Loucy (cell line): ENCODE results near the gene SLC8A2.

Experiments used
- H2AFZ ChIP-seq: fragments of 200-600 bp; sonication (generic); 2 replicates; pipeline ENCODE4 v1.6.0; 2016; ENCODE audit warnings: antibody characterized with exemption, mild to moderate bottlenecking, low read length, moderate library complexity
- H3F3A ChIP-seq: fragments of 200-600 bp; 2 replicates; pipeline ENCODE4 v1.6.0; 2016; ENCODE audit warnings: antibody characterized with exemption, low read depth, mild to moderate bottlenecking
- H3K27me3 ChIP-seq: fragments of 200-600 bp; sonication (generic); 2 replicates; pipeline ENCODE4 v1.6.1; 2014; ENCODE audit warnings: low read length, mild to moderate bottlenecking; ENCODE audit not compliant: insufficient read depth, poor library complexity, severe bottlenecking
- H3K36me3 ChIP-seq: fragments of 200-600 bp; sonication (generic); 2 replicates; pipeline ENCODE4 v1.6.1; 2016; ENCODE audit warnings: low read length; ENCODE audit not compliant: insufficient read depth
- H3K4me1 ChIP-seq: fragments of 200-600 bp; sonication (generic); 2 replicates; pipeline ENCODE4 v1.5.1; 2014; ENCODE audit warnings: low read length, mild to moderate bottlenecking; ENCODE audit not compliant: insufficient read depth, poor library complexity, severe bottlenecking
- H3K4me2 ChIP-seq: fragments of 200-600 bp; sonication (generic); 2 replicates; pipeline ENCODE4 v1.6.0; 2014; ENCODE audit warnings: antibody characterized with exemption, low read length, low read depth, mild to moderate bottlenecking; ENCODE audit not compliant: poor library complexity, severe bottlenecking
- H3K4me3 ChIP-seq: fragments of 200-600 bp; sonication (generic); 2 replicates; pipeline ENCODE4 v1.5.1; 2014; ENCODE audit warnings: low read length, mild to moderate bottlenecking, mixed read lengths; ENCODE audit not compliant: poor library complexity, severe bottlenecking
- H3K79me2 ChIP-seq: fragments of 200-600 bp; sonication (generic); 2 replicates; pipeline ENCODE4 v1.6.1; 2014; ENCODE audit warnings: low read length; ENCODE audit not compliant: insufficient read depth
- H3K9ac ChIP-seq: fragments of 200-600 bp; sonication (generic); 2 replicates; pipeline ENCODE4 v1.6.0; 2014; ENCODE audit warnings: mild to moderate bottlenecking, low read depth, low read length, moderate library complexity; ENCODE audit not compliant: poor library complexity, severe bottlenecking
- H3K9me2 ChIP-seq: fragments of 200-600 bp; sonication (generic); replicated peaks from 2 replicates; pipeline ENCODE4 v1.6.1; 2016; ENCODE audit warnings: low read depth, low read length, mixed read lengths
- H3K9me3 ChIP-seq: fragments of 200-600 bp; sonication (generic); 2 replicates; pipeline ENCODE4 v1.6.1; 2014; ENCODE audit warnings: mild to moderate bottlenecking, antibody characterized with exemption, low read length, low read depth; ENCODE audit not compliant: insufficient read depth
- H4K20me1 ChIP-seq: fragments of 200-600 bp; sonication (generic); 2 replicates; pipeline ENCODE4 v1.6.0; 2014; ENCODE audit warnings: antibody characterized with exemption, low read length, mild to moderate bottlenecking; ENCODE audit not compliant: insufficient read depth, poor library complexity, severe bottlenecking
- CTCF ChIP-seq: fragments of 200-600 bp; sonication (generic); conservative IDR thresholded peaks from 2 replicates; pipeline ENCODE4 v1.5.1; 2014; ENCODE audit warnings: mild to moderate bottlenecking, antibody characterized with exemption, low read length
- EZH2phosphoT487 ChIP-seq: fragments of 200-600 bp; IDR thresholded peaks from 2 replicates; pipeline ENCODE4 v1.6.1; 2018; ENCODE audit warnings: antibody characterized with exemption, mild to moderate bottlenecking, moderate library complexity, borderline replicate concordance

SLC8A2 gene

GRCh38 chr19:47432091-47432490, 39.6 kb downstream of the SLC8A2 start:
- H3K27me3 ChIP-seq = no peaks in the 10 kb centered on the region
- TF ChIP-seq EZH2phosphoT487 = no peak
- TF ChIP-seq CTCF = no peak
- no peaks in the 10 kb centered on the region for H3K36me3 ChIP-seq
- H2AFZ ChIP-seq = peak overlapping the region; percentile 75; the same call in 1 of the 2 replicates
- no peaks in the 10 kb centered on the region for H3K9me3 ChIP-seq
- H3F3A ChIP-seq = peaks cover 5% of the 10 kb centered on the region; the same call in 1 of the 2 replicates
- H3K4me2 ChIP-seq = no peak overlapping the region
- no peaks in the 10 kb centered on the region for H3K79me2 ChIP-seq
- no peak overlapping the region for H3K9ac ChIP-seq
- peaks cover 25% of the 10 kb centered on the region for H3K4me1 ChIP-seq
- no peaks in the 10 kb centered on the region for H4K20me1 ChIP-seq
- no peak overlapping the region for H3K4me3 ChIP-seq
- H3K9me2 ChIP-seq = no peaks in the 10 kb centered on the region

- no peak for TF ChIP-seq CTCF
- no peak for TF ChIP-seq EZH2phosphoT487
- H3K9me3 ChIP-seq = no peaks in the 10 kb centered on the region
- H3K9me2 ChIP-seq = no peaks in the 10 kb centered on the region
- H3K79me2 ChIP-seq = no peaks in the 10 kb centered on the region
- H3K4me3 ChIP-seq = no peak overlapping the region
- no peak overlapping the region for H3K9ac ChIP-seq
- H3F3A ChIP-seq = peaks cover 5% of the 10 kb centered on the region; the same call in 1 of the 2 replicates
- no peak overlapping the region for H2AFZ ChIP-seq
- H3K4me1 ChIP-seq = peaks cover 28% of the 10 kb centered on the region
- H3K4me2 ChIP-seq = no peak overlapping the region
- no peaks in the 10 kb centered on the region for H3K36me3 ChIP-seq
- no peaks in the 10 kb centered on the region for H4K20me1 ChIP-seq
- H3K27me3 ChIP-seq = no peaks in the 10 kb centered on the region
Measured at GRCh38 chr19:47430041-47430802, 41.5 kb downstream of the SLC8A2 start.

DNA sequence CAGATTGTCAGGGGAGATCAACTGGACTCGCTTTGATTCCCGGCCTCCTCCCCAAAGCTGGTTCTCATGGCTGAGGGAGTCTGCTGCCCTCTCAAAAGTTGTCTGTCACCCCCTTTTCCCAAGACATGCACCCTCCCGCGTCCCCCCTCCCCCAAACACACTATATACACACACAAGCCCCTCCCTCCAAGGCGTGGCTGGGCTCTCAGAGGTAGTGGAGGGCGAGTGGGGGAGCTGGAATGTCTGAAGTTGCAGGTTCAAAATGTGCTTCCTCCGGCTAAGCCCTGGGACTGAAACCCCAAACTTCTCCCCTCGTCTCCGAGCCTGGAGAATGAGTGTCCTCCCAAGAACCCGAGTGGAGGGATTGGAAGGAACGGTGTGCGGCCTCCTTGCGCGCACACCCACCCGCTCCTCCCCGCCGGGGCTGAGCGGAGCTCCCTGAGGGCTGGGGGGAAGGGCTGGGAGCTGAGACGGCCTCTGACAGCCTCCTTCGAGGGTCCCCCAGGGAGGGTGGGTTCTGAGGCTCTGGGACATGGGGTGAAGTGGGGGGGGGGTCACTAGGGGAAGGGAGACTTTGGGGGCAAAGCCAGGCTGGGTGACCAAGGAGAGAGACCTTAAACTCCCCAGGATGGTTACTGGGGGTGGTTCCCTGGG, 42.4 kb downstream of the SLC8A2 start:
- Histone ChIP-seq H3K4me2 (no peak overlapping the region), H3K4me3 (no peak overlapping the region), H3K36me3 (no peaks in the 10 kb centered on the region), H3F3A (peaks cover 5% of the 10 kb centered on the region; the same call in 1 of the 2 replicates), H4K20me1 (no peaks in the 10 kb centered on the region), H3K79me2 (no peaks in the 10 kb centered on the region), H3K4me1 (peaks cover 28% of the 10 kb centered on the region), H3K27me3 (no peaks in the 10 kb centered on the region), H3K9me3 (no peaks in the 10 kb centered on the region), H2AFZ (no peak overlapping the region), H3K9me2 (no peaks in the 10 kb centered on the region), H3K9ac (no peak overlapping the region)
- TF ChIP-seq CTCF (no peak), EZH2phosphoT487 (no peak)
